GM12873 (cell line): ENCODE data around the gene NKAPL.

ENCODE experiments used
- CTCF ChIP-seq: IDR thresholded peaks from 2 replicates; pipeline ENCODE4 v1.5.1; 2012; ENCODE audit warnings: low read depth, mild to moderate bottlenecking, moderate library complexity, low read length, control low read depth; ENCODE audit not compliant: insufficient read depth; ENCODE audit errors: missing control alignments

NKAPL gene

GRCh38 chr6:28282926-28283325, 23.8 kb downstream of the NKAPL start:
- TF ChIP-seq CTCF: no peak

DNA sequence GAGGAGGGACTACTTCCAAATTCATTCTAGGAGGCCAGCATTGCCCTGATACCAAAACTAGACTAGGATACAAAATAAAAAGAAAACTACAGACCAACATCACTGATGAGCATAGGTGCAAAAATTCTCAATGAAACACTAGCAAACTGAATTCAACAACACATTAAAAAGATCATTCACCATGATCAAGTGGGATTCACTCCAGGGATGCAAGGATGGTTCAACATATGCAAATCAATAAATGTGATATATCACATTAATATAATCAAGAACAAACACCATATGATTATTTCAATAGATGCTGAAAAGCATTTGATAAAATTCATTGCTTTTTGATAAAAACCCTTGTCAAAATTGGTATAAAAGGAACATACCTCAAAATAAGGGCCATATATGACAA, 32.5 kb downstream of the NKAPL start:
- no peak for TF ChIP-seq CTCF

- TF ChIP-seq CTCF: no peak
Measured at GRCh38 chr6:28295326-28295725, 36.2 kb downstream of the NKAPL start.

GRCh38 chr6:28296520-28297060, 37.5 kb downstream of the NKAPL start:
- TF ChIP-seq CTCF: no peak

DNA sequence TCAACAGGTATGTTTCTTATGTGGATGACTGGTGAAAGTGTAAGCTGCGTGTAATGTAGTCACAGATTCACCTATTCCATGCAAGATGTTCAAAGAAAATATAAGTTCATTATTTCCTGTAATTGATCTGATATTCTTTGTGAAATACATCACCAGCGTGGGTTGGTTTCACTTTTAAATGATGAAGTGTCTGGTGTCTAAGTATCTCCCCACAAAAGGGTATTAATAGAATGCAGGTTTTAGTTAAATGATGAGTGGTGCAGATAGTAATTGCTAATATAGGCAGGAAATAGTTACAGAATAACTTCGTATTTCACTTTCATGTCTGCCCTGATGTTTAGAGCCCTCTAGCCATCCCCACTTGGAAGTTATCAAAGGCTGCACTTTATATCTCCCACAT, 44.5 kb downstream of the NKAPL start:
- TF ChIP-seq CTCF: no peak
